Progenitor cell of endocrine pancreas (in vitro differentiated cells): ENCODE results near the gene RNASE8. TPM values are rescaled to one million over a fixed set of nuclear protein-coding genes. Genes with fewer than 3 reads are reported as not detected.

Experiments used
- DNase-seq: peaks from one replicate; pipeline ENCODE4 v3.0.0; 2021; ENCODE audit warnings: low spot score; ENCODE audit not compliant: unreplicated experiment
- H3K27ac Mint-ChIP-seq: 2 replicates; pipeline ENCODE4 v1.8.0; 2021; ENCODE audit warnings: mild to moderate bottlenecking, moderate library complexity, mixed read lengths
- H3K27me3 Mint-ChIP-seq: 2 replicates; pipeline ENCODE4 v1.8.0; 2021; ENCODE audit warnings: mixed read lengths
- H3K36me3 Mint-ChIP-seq: 2 replicates; pipeline ENCODE4 v1.8.0; 2022; ENCODE audit warnings: mixed read lengths; ENCODE audit not compliant: insufficient read depth
- H3K4me1 Mint-ChIP-seq: 2 replicates; pipeline ENCODE4 v1.8.0; 2021; ENCODE audit warnings: low read depth, mixed read lengths
- H3K4me3 Mint-ChIP-seq: 2 replicates; pipeline ENCODE4 v1.8.0; 2021; ENCODE audit warnings: low read depth, mild to moderate bottlenecking, moderate library complexity, mixed read lengths
- H3K9me3 Mint-ChIP-seq: 2 replicates; pipeline ENCODE4 v1.8.0; 2021; ENCODE audit warnings: low read depth, mixed read lengths
- CTCF ChIP-seq: fragments of 200-600 bp; sonication (generic); IDR thresholded peaks from one replicate; pipeline ENCODE4 v1.5.0; 2021; ENCODE audit warnings: antibody characterized with exemption, mild to moderate bottlenecking; ENCODE audit not compliant: unreplicated experiment
- total RNA-seq: library from RNA; stranded (reverse); gene quantifications from 2 replicates; pipeline ENCODE4 v1.2.1, GENCODE V29; 2021

RNASE8 gene
- total RNA-seq, 1 donor from 2014 or later: not detected

- Mint-ChIP-seq H3K4me3 (no peak overlapping the region), H3K36me3 (peaks cover 32% of the 10 kb centered on the region), H3K27me3 (no peaks in the 10 kb centered on the region), H3K9me3 (no peaks in the 10 kb centered on the region), H3K4me1 (no peaks in the 10 kb centered on the region), H3K27ac (no peak overlapping the region)
- DNase-seq: no peak
- TF ChIP-seq CTCF: no peak
These were observed 20.7 kb downstream of the RNASE8 start for GRCh38 chr14:21078287-21078686.

DNA sequence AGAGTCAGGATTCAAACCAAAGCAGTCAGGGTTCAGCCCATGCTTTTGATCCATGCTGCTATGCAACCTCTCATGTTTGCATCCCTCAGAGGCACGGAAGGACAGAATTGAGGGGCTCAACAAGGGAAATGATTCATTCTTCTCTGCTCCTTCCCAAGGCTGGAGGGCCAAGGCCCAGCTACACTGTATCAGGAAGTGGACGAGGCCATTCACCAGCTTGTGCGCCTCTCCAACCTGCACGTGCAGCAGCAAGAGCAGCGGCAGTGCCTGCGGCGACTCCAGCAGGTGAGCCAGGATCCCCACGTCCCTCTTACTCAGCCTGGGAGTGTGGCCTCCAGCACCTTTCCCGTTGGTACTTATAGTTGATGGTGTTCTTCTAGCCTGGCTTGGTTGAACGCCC, 21.1 kb downstream of the RNASE8 start:
- Mint-ChIP-seq H3K27me3 (no peaks in the 10 kb centered on the region), H3K4me1 (no peaks in the 10 kb centered on the region), H3K27ac (no peak overlapping the region), H3K36me3 (peaks cover 30% of the 10 kb centered on the region), H3K9me3 (no peaks in the 10 kb centered on the region), H3K4me3 (no peak overlapping the region)
- no peak for TF ChIP-seq CTCF
- no peak for DNase-seq

GRCh38 chr14:21081521-21082142, 24.0 kb downstream of the RNASE8 start:
- no peaks in the 10 kb centered on the region for H3K9me3 Mint-ChIP-seq
- no peak overlapping the region for H3K27ac Mint-ChIP-seq
- peaks cover 36% of the 10 kb centered on the region for H3K36me3 Mint-ChIP-seq
- no peaks in the 10 kb centered on the region for H3K27me3 Mint-ChIP-seq
- DNase-seq: no peak
- H3K4me1 Mint-ChIP-seq: no peaks in the 10 kb centered on the region
- TF ChIP-seq CTCF: no peak
- H3K4me3 Mint-ChIP-seq: no peak overlapping the region

- no peak for TF ChIP-seq CTCF
- Mint-ChIP-seq H3K27ac (peak overlapping the region; percentile 2), H3K9me3 (no peaks in the 10 kb centered on the region), H3K27me3 (no peaks in the 10 kb centered on the region), H3K36me3 (peaks cover 35% of the 10 kb centered on the region), H3K4me3 (no peak overlapping the region), H3K4me1 (no peaks in the 10 kb centered on the region)
- no peak for DNase-seq
These were observed 26.1 kb downstream of the RNASE8 start for GRCh38 chr14:21083565-21084325.

GRCh38 chr14:21084396-21084795, 26.8 kb downstream of the RNASE8 start:
- Mint-ChIP-seq H3K9me3 (no peaks in the 10 kb centered on the region), H3K27ac (peak overlapping the region; percentile 2), H3K36me3 (peaks cover 34% of the 10 kb centered on the region), H3K27me3 (no peaks in the 10 kb centered on the region), H3K4me3 (no peak overlapping the region), H3K4me1 (no peaks in the 10 kb centered on the region)
- no peak for TF ChIP-seq CTCF
- no peak for DNase-seq
